ENCODE data around the gene CEMIP2.

CEMIP2 gene

DNA sequence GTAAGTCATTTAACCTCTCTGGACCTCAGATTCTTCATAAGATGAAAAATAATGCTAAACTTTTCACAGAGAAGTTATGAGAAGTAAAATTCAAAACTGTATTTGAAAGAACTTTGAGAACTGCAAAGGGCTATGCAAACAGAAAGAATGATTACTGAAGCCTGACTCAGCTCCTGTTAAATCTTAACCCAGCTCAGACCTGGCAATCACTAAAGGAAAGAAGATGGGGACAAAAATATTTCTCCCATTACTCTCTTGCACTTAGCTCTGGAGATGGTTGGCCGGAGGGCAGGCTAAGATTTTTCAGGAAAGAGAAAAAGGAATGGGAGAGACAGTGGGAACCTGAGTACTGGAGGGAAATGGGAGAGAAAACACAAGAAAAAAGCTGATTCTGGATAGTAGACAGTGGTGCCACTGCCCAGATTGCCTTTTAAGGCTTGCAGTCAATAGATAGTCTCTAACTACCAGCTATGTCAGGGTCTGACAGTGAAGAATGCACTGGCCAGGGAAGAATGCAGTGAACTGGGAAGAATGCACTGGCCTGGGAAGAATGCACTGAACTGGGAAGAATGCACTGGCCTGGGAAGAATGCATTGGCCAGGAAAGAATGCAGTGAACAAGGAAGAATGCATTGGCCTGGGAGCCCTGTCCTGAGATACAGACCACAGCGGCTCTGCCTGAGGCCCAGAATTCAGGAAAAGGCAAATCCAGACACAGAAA, 25.2 kb upstream of the CEMIP2 start:
- Histone ChIP-seq H3K36me3 (no peaks in the 10 kb centered on the region), H3K27me3 (no peaks in the 10 kb centered on the region), H3K4me1 (no peaks in the 10 kb centered on the region), H3K9me3 (no peaks in the 10 kb centered on the region), H3K4me3 (ENCODE audit: low read depth, low read length) (no peak overlapping the region)
- TF ChIP-seq CTCF (IDR thresholded peaks at IDR 0.05; ENCODE audit: low read depth, low read length): no peak
- DNase-seq: no peak

GRCh38 chr9:71791875-71792274, 23.6 kb upstream of the CEMIP2 start:
- no peaks in the 10 kb centered on the region for H3K36me3 ChIP-seq
- no peaks in the 10 kb centered on the region for H3K4me1 ChIP-seq
- no peak overlapping the region for H3K4me3 ChIP-seq (ENCODE audit: low read depth, low read length)
- H3K9me3 ChIP-seq: no peaks in the 10 kb centered on the region
- no peak for DNase-seq
- H3K27me3 ChIP-seq: no peaks in the 10 kb centered on the region
- TF ChIP-seq CTCF (IDR thresholded peaks at IDR 0.05; ENCODE audit: low read depth, low read length): no peak

DNA sequence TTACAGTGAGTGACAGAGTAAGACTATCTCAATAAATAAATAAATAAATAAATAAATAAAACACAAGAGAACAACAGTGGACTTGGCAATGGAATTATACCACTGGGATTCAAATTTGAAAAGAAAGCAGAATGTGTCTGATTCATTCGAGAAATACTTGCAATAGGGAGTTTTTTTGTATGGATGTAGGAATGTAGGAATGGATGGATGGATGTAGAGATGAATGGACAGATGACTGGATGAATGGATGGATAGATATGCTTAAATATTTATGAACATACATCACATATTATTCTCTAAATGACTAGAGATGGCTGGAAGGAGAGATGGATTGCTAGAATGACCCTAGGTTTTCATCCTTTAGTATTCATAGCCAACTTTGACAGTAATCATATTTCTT, 22.0 kb upstream of the CEMIP2 start:
- no peak overlapping the region for H3K4me3 ChIP-seq (ENCODE audit: low read depth, low read length)
- H3K9me3 ChIP-seq: no peaks in the 10 kb centered on the region
- TF ChIP-seq CTCF (IDR thresholded peaks at IDR 0.05; ENCODE audit: low read depth, low read length): no peak
- peaks cover 6% of the 10 kb centered on the region; the same call in 1 of the 2 replicates for H3K27me3 ChIP-seq
- no peak for DNase-seq
- no peaks in the 10 kb centered on the region for H3K36me3 ChIP-seq
- H3K4me1 ChIP-seq: no peaks in the 10 kb centered on the region

- no peaks in the 10 kb centered on the region for H3K4me1 ChIP-seq
- peak; percentile 39 for DNase-seq
- no peaks in the 10 kb centered on the region for H3K36me3 ChIP-seq
- no peak for TF ChIP-seq CTCF (IDR thresholded peaks at IDR 0.05; ENCODE audit: low read depth, low read length)
- no peak overlapping the region; the same call in 1 of the 2 replicates for H3K4me3 ChIP-seq (ENCODE audit: low read depth, low read length)
- no peaks in the 10 kb centered on the region; the same call in 1 of the 2 replicates for H3K9me3 ChIP-seq
- H3K27me3 ChIP-seq: peaks cover 6% of the 10 kb centered on the region; the same call in 1 of the 2 replicates
Observed at GRCh38 chr9:71783120-71783523, 14.8 kb upstream of the CEMIP2 start.

- Histone ChIP-seq H3K9me3 (no peaks in the 10 kb centered on the region; the same call in 1 of the 2 replicates), H3K27me3 (peaks cover 4% of the 10 kb centered on the region; the same call in 1 of the 2 replicates), H3K4me1 (no peaks in the 10 kb centered on the region), H3K4me3 (ENCODE audit: low read depth, low read length) (no peak overlapping the region), H3K36me3 (no peaks in the 10 kb centered on the region)
- no peak for DNase-seq
- no peak for TF ChIP-seq CTCF (IDR thresholded peaks at IDR 0.05; ENCODE audit: low read depth, low read length)
Observed at GRCh38 chr9:71781391-71781790, 13.1 kb upstream of the CEMIP2 start.

- no peaks in the 10 kb centered on the region for H3K4me1 ChIP-seq
- H3K36me3 ChIP-seq: no peaks in the 10 kb centered on the region
- no peak for DNase-seq
- H3K27me3 ChIP-seq: peaks cover 4% of the 10 kb centered on the region; the same call in 1 of the 2 replicates
- no peak overlapping the region for H3K4me3 ChIP-seq (ENCODE audit: low read depth, low read length)
- TF ChIP-seq CTCF (IDR thresholded peaks at IDR 0.05; ENCODE audit: low read depth, low read length): no peak
- H3K9me3 ChIP-seq: no peaks in the 10 kb centered on the region; the same call in 1 of the 2 replicates
Observed at GRCh38 chr9:71780953-71781352, 12.6 kb upstream of the CEMIP2 start.
